ENCODE results near the gene TMEM151A. TPM values are rescaled to one million over a fixed set of nuclear protein-coding genes. Genes with fewer than 3 reads are reported as not detected.

The TMEM151A gene
- total RNA-seq, 4 donors from 2014 or later: 0.20 to 1.1 (median 0.22) TPM; not detected in 1

DNA sequence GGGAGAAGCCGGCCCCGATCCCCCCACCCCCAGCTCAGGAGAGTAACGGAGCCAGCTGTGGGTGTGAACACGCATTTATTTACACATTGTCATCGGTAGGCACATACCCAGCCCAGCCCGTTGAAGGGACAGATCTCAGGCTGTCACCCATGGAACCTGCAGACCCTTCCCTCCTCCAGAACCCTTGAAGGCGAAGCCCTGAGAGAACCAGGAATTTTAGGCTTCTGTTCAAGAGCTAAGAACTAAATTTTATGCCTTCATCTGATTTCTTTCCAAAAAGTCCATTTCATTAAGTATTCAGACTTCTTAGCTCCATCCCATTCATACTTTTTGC, 53.6 kb downstream of the TMEM151A start:
- Histone ChIP-seq H3K36me3 (peaks cover 14 to 17% of the 10 kb centered on the region in 2 donors), H3K9me3 (no peaks in the 10 kb centered on the region), H3K4me3 (replicated peaks in 1 of 3) (peak overlapping the region; percentile 65 to 92 (median 81)), H3K4me1 (peaks cover 27 to 30% of the 10 kb centered on the region in 2 donors), H3K27ac (peak overlapping the region; percentile 61 to 81 (median 64)), H3K27me3 (no peaks in the 10 kb centered on the region)
- TF ChIP-seq POLR2A (IDR thresholded peaks at IDR 0.05): no peak
- TF ChIP-seq, protein P1, sequence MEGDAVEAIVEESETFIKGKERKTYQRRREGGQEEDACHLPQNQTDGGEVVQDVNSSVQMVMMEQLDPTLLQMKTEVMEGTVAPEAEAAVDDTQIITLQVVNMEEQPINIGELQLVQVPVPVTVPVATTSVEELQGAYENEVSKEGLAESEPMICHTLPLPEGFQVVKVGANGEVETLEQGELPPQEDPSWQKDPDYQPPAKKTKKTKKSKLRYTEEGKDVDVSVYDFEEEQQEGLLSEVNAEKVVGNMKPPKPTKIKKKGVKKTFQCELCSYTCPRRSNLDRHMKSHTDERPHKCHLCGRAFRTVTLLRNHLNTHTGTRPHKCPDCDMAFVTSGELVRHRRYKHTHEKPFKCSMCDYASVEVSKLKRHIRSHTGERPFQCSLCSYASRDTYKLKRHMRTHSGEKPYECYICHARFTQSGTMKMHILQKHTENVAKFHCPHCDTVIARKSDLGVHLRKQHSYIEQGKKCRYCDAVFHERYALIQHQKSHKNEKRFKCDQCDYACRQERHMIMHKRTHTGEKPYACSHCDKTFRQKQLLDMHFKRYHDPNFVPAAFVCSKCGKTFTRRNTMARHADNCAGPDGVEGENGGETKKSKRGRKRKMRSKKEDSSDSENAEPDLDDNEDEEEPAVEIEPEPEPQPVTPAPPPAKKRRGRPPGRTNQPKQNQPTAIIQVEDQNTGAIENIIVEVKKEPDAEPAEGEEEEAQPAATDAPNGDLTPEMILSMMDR (IDR thresholded peaks at IDR 0.05): no peak
- intact Hi-C loops (cut with DNase I): no loop called here
- no peak for DNase-seq
- 3 to 6% methylated on average over 6 of the region's 7 CpGs for WGBS, 2 donors

Other genes starting within 250 kb of the TMEM151A start
- 100 to 1,000 TPM in 2 of 4 donors, 10 to 100 TPM in 2; 49.2 to 154 (median 118) TPM for gene GAL3ST3, start 242.7 kb upstream of the TMEM151A start, total RNA-seq
- 100 to 1,000 TPM; 149 to 231 (median 158) TPM for gene SF3B2, start 239.5 kb upstream of the TMEM151A start, total RNA-seq
- 10 to 100 TPM; 39.6 to 67.7 (median 59.7) TPM for gene PACS1, start 221.6 kb upstream of the TMEM151A start, total RNA-seq
- 10 to 100 TPM; 13.0 to 26.0 (median 15.9) TPM for gene KLC2, start 34.2 kb upstream of the TMEM151A start, total RNA-seq
- 100 to 1,000 TPM; 122 to 166 (median 130) TPM for gene RAB1B, start 23.3 kb upstream of the TMEM151A start, total RNA-seq
- gene CNIH2, start 13.7 kb upstream of the TMEM151A start, total RNA-seq: not detected
- 100 to 1,000 TPM in 3 of 4 donors, 10 to 100 TPM in 1; 77.7 to 168 (median 118) TPM for gene YIF1A, start 2.8 kb upstream of the TMEM151A start, total RNA-seq
- gene CD248, start 25.1 kb downstream of the TMEM151A start, total RNA-seq: 10 to 100 TPM in 1 of 4 donors, 1 to 10 TPM in 3; 4.6 to 24.8 (median 6.6) TPM
- gene RIN1, start 44.5 kb downstream of the TMEM151A start, total RNA-seq: 1 to 10 TPM; 1.3 to 7.9 (median 2.2) TPM
- 10 to 100 TPM; 41.4 to 64.4 (median 53.8) TPM for gene BRMS1, start 53.2 kb downstream of the TMEM151A start, total RNA-seq
- 10 to 100 TPM; 41.1 to 67.2 (median 49.5) TPM for gene B4GAT1, start 55.7 kb downstream of the TMEM151A start, total RNA-seq
- gene SLC29A2, start 79.9 kb downstream of the TMEM151A start, total RNA-seq: 10 to 100 TPM in 2 of 4 donors, 1 to 10 TPM in 2; 5.0 to 11.4 (median 8.3) TPM
- not detected for gene NPAS4, start 129.1 kb downstream of the TMEM151A start, total RNA-seq
- 10 to 100 TPM; 35.5 to 58.3 (median 39.7) TPM for gene MRPL11, start 147.0 kb downstream of the TMEM151A start, total RNA-seq
- gene PELI3, start 175.0 kb downstream of the TMEM151A start, total RNA-seq: 10 to 100 TPM; 11.4 to 21.8 (median 14.7) TPM
- 10 to 100 TPM; 10.9 to 38.7 (median 35.8) TPM for gene DPP3, start 188.5 kb downstream of the TMEM151A start, total RNA-seq
- gene BBS1, start 218.7 kb downstream of the TMEM151A start, total RNA-seq: 100 to 1,000 TPM in 3 of 4 donors, 10 to 100 TPM in 1; 83.2 to 200 (median 165) TPM